Breast epithelium (tissue), 4 donors: ENCODE measurements around the gene LONP2. TPM values are rescaled to one million over a fixed set of nuclear protein-coding genes. Genes with fewer than 3 reads are reported as not detected.
"Not testable (repeated sequence)": the region's sequence is repeated elsewhere in the genome, so short reads cannot be mapped to it uniquely, and the experiment has no call there.

Experiments
- DNase-seq, 2 donors: peaks; one replicate each; pipeline ENCODE4 v3.0.0-alpha.2; 2019; ENCODE audit warnings: low spot score in 2 of 2
- H3K27ac ChIP-seq, 2 donors: fragments of 200-600 bp; sonication (generic) in 1 of 2; one replicate each; pipeline ENCODE4 v1.5.1; 2016 to 2019; ENCODE audit warnings: mild to moderate bottlenecking in 1 of 2
- H3K27me3 ChIP-seq, 2 donors: fragments of 200-600 bp; sonication (generic) in 1 of 2; one replicate each; pipeline versions ENCODE4 v1.5.1 to v1.6.0; 2017 to 2019; ENCODE audit warnings: control low read depth in 1 of 2, mild to moderate bottlenecking in 1 of 2
- H3K36me3 ChIP-seq: fragments of 200-600 bp; one replicate; pipeline ENCODE4 v1.5.1; 2019
- H3K4me1 ChIP-seq, 2 donors: fragments of 200-600 bp; sonication (generic); one replicate each; pipeline ENCODE4 v1.5.1; 2016 to 2019; ENCODE audit warnings: control low read depth in 1 of 2
- H3K4me3 ChIP-seq, 3 donors: fragments of 200-600 bp; sonication (generic); 1 replicate in 2 of 3; 2 replicates in 1 of 3; pipeline ENCODE4 v1.5.1; 2016 to 2019; ENCODE audit warnings: mild to moderate bottlenecking in 3 of 3, moderate library complexity in 2 of 3
- H3K9me3 ChIP-seq, 2 donors: fragments of 200-600 bp; sonication (generic) in 1 of 2; one replicate each; pipeline ENCODE4 v1.5.1; 2016 to 2019; ENCODE audit warnings: control low read depth in 1 of 2
- CTCF ChIP-seq, 3 donors: fragments of 450-650 bp; IDR thresholded peaks; one replicate each; pipeline ENCODE4 v1.5.1; 2016 to 2017; ENCODE audit warnings: antibody characterized with exemption in 3 of 3, mild to moderate bottlenecking in 3 of 3, moderate library complexity in 3 of 3
- POLR2A ChIP-seq: fragments of 450-650 bp; IDR thresholded peaks from one replicate; pipeline ENCODE4 v1.6.1; 2016; ENCODE audit warnings: antibody characterized with exemption, mild to moderate bottlenecking, moderate library complexity
- POLR2AphosphoS5 ChIP-seq, 3 donors: sonication (generic); formaldehyde crosslinking; IDR thresholded peaks; one replicate each; pipeline ENCODE4 v1.6.1; 2017; ENCODE audit warnings: antibody characterized with exemption in 3 of 3
- intact Hi-C: fragments of 100-400 bp; cut with DNase I; formaldehyde crosslinking; loops from one replicate; pipeline ENCODE4 v1.15.1; 2023; ENCODE audit warnings: low total_unique reads
- total RNA-seq, 3 donors: library from RNA; depleted of rRNA; stranded (reverse); fragments of >200 nt; gene quantifications; one replicate each; pipeline ENCODE4 v1.1.0, GENCODE V29; 2016

LONP2 gene
- total RNA-seq, 3 donors from 2014 or later = 66.6 to 106 (median 98.9) TPM

GRCh38 chr16:48353565-48354163 lies 109.6 kb downstream of the LONP2 start:
- intact Hi-C loops = loop anchor here (10.0 kb wide), 1 partner anchor 281 kb away; no protein-coding TSS in a partner anchor
- Histone ChIP-seq H3K9me3 (no peaks in the 10 kb centered on the region), H3K4me1 (no peaks in the 10 kb centered on the region), H3K27me3 (no peaks in the 10 kb centered on the region), H3K27ac (no peak overlapping the region), H3K36me3 (no peaks in the 10 kb centered on the region), H3K4me3 (no peak overlapping the region)
- TF ChIP-seq POLR2A (no peak), CTCF (IDR thresholded peaks at IDR 0.05) (peak; percentile 67 to 91 (median 88)), POLR2AphosphoS5 (IDR thresholded peaks at IDR 0.05) (peak in 1 of 3 donors; percentile 46)
- no peak for DNase-seq

- intact Hi-C loops = loop anchor here (10.0 kb wide), 1 partner anchor 280 kb away; no protein-coding TSS in a partner anchor
- not testable (repeated sequence) for H3K4me3 ChIP-seq, H3K36me3 ChIP-seq, H3K4me1 ChIP-seq, H3K9me3 ChIP-seq, DNase-seq, H3K27me3 ChIP-seq, H3K27ac ChIP-seq
Measured at GRCh38 chr16:48354385-48354784, 110.3 kb downstream of the LONP2 start.

- TF ChIP-seq CTCF (IDR thresholded peaks at IDR 0.05) = no peak
- no peak for TF ChIP-seq POLR2AphosphoS5 (IDR thresholded peaks at IDR 0.05)
- no peak for TF ChIP-seq POLR2A
- no peaks in the 10 kb centered on the region for H3K36me3 ChIP-seq
- H3K4me3 ChIP-seq = no peak overlapping the region
- no peaks in the 10 kb centered on the region for H3K27me3 ChIP-seq
- no peak overlapping the region for H3K27ac ChIP-seq
- no peak for DNase-seq
- intact Hi-C loops = loop anchor here (10.0 kb wide), 1 partner anchor 280 kb away; no protein-coding TSS in a partner anchor
- H3K9me3 ChIP-seq = no peaks in the 10 kb centered on the region
- no peaks in the 10 kb centered on the region for H3K4me1 ChIP-seq
Measured at GRCh38 chr16:48354877-48355855, 111.1 kb downstream of the LONP2 start.

- intact Hi-C loops = loop anchor here (10.0 kb wide), 1 partner anchor 278 kb away; no protein-coding TSS in a partner anchor
- Histone ChIP-seq H3K27ac (no peak overlapping the region), H3K4me1 (no peaks in the 10 kb centered on the region), H3K4me3 (no peak overlapping the region), H3K36me3 (peaks cover under 1% of the 10 kb centered on the region), H3K9me3 (no peaks in the 10 kb centered on the region), H3K27me3 (no peaks in the 10 kb centered on the region)
- TF ChIP-seq POLR2A = no peak
- TF ChIP-seq POLR2AphosphoS5 (IDR thresholded peaks at IDR 0.05) = no peak
- no peak for TF ChIP-seq CTCF (IDR thresholded peaks at IDR 0.05)
- DNase-seq = no peak
Measured at GRCh38 chr16:48356633-48357376, 112.7 kb downstream of the LONP2 start.

GRCh38 chr16:48358419-48358818 lies 114.3 kb downstream of the LONP2 start:
- intact Hi-C loops = loop anchor here (10.0 kb wide), 1 partner anchor 276 kb away; no protein-coding TSS in a partner anchor

More at GRCh38 chr16:48358419-48358818, 114.3 kb downstream of the LONP2 start:
- Histone ChIP-seq H3K4me3 (no peak overlapping the region), H3K36me3 (peaks cover 3% of the 10 kb centered on the region), H3K27me3 (no peaks in the 10 kb centered on the region), H3K27ac (no peak overlapping the region), H3K4me1 (no peaks in the 10 kb centered on the region), H3K9me3 (no peaks in the 10 kb centered on the region)
- DNase-seq = no peak
- TF ChIP-seq POLR2A (no peak), POLR2AphosphoS5 (IDR thresholded peaks at IDR 0.05) (no peak), CTCF (IDR thresholded peaks at IDR 0.05) (no peak)
